GM04503 (cell line): Measurements from ENCODE around the gene RBMS1.
A peak's percentile ranks its signal among the peaks of the same experiment; 100 is the strongest.
"Not testable (repeated sequence)": the region's sequence is repeated elsewhere in the genome, so short reads cannot be mapped to it uniquely, and the experiment has no call there.

Experiments
- DNase-seq: peaks from one replicate; pipeline ENCODE4 v3.0.0-alpha.2; 2012; ENCODE audit warnings: low read depth

The RBMS1 gene

DNA sequence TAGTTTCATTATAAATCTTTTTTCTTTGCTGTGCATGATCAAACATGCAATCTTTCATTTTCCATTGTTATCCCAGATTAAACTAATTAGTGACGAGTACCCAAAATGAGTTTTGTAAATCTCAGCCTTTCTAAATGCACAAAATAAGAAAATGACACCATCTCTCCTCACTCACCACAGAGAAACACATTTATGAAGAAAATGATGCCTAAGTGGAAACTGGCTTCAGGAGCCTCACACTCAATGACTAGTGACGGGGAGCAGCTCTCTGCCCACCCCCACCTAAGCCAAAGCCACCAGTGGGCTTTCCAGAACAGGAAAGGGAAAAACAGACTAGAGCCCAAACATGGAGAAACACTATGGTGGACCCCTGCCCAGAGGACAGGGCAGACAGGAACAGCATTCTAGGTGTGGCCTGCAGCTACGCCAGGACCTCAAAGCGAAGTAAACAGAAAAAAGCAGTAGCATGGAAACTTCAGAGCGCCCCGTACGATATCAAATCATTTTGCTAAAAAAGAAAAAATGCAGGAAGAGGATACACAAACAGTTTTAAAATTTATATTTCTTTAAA is 113.5 kb downstream of the RBMS1 start:
- no peak for DNase-seq

- peak; percentile 84 for DNase-seq
These were observed 114.2 kb downstream of the RBMS1 start for GRCh38 chr2:160379399-160379798.

DNA sequence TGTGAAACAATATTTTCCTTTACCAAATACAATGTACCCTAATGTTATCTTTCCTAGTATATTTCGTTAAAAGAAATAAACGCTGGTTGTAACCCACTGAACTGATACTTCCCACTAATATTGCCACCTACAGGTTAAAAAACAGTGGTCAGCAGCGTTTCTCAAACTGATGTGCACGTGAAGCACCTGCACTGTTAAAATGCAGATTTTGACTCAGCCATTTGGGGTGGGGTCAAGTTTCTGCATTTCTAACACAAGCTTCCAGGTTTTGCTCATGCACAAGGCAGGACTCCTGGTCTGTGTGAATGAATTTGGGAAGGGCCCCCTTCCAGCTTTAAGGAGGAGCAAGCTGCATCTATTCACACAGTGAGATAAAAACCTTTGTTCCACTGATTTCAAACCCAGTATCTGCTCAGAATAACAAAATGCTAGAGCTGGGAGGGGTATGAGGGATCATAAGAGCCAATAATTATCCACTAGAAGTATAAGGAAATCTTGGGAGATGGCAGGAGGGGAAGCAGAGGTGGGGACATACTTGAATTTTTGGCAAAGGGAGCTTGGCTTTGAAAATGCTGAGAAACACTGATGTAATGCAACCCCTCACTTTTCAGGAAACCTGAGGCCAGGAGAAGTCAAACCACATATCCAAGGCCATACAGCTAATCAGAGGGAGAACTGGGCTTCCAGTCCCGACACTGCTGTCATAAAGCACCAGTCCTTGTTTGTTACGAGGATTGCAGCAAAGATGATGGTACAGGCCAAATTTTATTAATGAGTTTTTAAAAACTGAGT is 116.2 kb downstream of the RBMS1 start:
- DNase-seq: no peak

GRCh38 chr2:160376576-160376975 is 117.0 kb downstream of the RBMS1 start:
- no peak for DNase-seq

- no peak for DNase-seq
These were observed 117.7 kb downstream of the RBMS1 start for GRCh38 chr2:160375802-160376469.

GRCh38 chr2:160375037-160375436 is 118.6 kb downstream of the RBMS1 start:
- DNase-seq: no peak

- no peak for DNase-seq
These were observed 119.9 kb downstream of the RBMS1 start for GRCh38 chr2:160373666-160374065.

- DNase-seq: no peak
These were observed 120.3 kb downstream of the RBMS1 start for GRCh38 chr2:160373263-160373662.

- DNase-seq: no peak
These were observed 121.0 kb downstream of the RBMS1 start for GRCh38 chr2:160372585-160372984.

- DNase-seq: no peak
These were observed 121.6 kb downstream of the RBMS1 start for GRCh38 chr2:160372010-160372356.

DNA sequence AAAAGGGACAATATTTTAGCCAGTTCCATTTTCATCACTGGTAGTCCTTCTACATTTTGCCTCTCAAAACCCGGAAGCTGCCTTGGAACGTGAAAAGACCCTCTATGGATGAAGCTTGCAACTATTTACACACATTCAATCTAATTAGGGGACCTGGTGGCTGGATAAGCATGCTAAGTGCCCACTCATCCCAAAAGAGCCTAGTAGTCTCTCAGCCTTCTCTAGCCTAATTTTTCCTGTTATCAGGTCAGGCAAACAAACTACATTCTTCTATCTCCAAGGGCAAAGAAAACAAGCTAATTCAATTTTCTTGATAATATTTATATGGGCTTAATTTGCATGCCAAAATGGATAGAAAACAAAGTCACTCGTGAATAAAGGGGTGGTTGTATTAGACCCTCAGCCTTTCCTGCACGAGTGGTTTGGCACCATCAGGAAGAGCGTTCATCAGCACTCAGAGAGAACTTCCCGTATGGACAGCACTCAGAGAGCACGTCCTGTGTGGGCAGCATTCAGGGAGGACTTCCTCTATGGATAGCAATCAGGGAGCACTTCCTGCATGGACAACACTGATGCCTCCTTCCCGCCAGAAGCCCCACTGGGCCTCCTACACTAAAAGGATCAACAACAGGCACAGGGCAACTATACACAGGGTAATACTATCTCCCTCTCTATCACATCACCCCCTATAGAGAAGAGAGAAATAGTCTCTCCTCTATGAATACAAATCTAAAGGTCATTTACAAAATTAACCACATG is 122.2 kb downstream of the RBMS1 start:
- DNase-seq: no peak

- no peak for DNase-seq
These were observed 124.3 kb downstream of the RBMS1 start for GRCh38 chr2:160368988-160369930.

- DNase-seq: peak; percentile 95
These were observed 125.7 kb downstream of the RBMS1 start for GRCh38 chr2:160367887-160368286.

DNA sequence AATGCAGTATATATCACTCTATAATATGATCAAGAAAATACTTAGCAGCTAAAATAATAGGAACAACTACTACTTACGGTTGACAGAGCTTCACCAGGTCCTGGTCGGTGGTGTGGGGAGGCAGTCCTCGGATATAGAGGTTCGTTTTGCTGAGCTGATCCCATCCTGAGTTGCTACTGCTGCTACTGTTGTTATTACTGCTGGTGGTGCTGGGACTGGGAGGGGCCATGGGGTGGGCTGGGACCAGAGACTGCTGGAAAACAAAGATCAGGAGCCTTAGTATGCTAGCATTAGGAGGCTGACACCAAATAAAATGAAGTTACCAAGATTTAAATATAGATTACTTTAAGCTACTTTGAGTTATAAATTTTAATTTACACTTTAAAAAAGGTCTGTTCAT is 126.5 kb downstream of the RBMS1 start:
- DNase-seq: not testable (repeated sequence)

DNA sequence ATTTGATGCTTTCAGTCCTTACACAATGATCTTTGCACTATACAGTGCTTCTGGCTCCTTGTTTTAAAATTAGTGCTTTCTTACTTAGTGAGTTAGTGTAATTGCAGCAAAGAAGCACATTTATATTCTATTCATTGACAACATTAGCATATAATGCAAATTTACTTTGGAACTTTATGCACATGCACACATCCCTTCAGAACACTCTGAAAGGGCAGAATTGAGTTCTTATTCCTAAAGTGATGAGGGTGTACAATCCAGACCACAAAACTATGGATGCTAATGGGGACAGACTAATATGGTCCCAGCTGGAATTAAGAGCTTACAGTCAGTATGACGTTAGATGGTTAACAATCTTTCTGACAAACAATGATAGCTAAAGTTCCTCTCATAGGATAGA is 127.1 kb downstream of the RBMS1 start:
- DNase-seq: no peak

- no peak for DNase-seq
These were observed 127.8 kb downstream of the RBMS1 start for GRCh38 chr2:160365716-160366367.

GRCh38 chr2:160364364-160364763 is 129.2 kb downstream of the RBMS1 start:
- no peak for DNase-seq

DNA sequence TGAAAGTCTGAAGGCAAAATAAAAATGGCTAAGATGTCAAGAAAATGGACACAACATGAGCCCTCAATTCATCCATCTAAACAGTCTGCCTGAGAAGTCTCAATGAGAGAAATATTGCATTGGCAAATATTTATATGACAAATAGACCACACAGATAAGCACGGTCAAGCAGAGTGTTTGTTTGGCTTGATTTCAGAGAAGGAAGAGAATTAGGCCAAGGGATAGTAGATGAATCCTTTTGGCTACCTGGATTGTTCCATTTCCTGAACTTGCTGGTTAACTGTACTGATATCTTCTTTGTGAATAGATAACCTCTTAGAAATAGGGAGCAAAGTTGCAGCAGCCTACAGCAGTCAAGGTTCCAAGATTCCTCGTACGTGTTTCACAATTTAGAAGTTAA is 129.6 kb downstream of the RBMS1 start:
- no peak for DNase-seq

- DNase-seq: no peak
These were observed 130.6 kb downstream of the RBMS1 start for GRCh38 chr2:160363055-160363454.

DNA sequence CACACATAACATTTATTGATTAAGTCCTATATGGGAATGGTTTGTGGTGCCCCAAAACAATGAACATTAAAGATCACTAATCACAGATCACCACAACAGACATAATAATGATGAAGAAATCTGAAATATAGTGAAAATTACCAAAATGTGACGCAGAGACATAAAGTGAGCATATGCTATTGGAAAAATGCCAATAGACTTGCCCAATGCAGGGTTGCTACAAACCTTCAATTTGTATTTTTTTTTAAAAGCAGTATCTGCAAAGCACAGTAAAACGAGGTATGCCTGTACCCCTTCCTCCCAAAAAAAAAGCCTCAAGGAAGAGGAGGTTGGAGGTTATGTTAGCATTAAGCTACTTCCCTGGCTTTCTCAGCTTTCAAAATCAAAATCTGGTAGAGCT is 131.1 kb downstream of the RBMS1 start:
- DNase-seq: no peak

GRCh38 chr2:160362018-160362417 is 131.6 kb downstream of the RBMS1 start:
- no peak for DNase-seq
